Lower lobe of right lung (tissue), 2 donors: ENCODE data around the gene MLKL. TPM values are rescaled to one million over a fixed set of nuclear protein-coding genes. Genes with fewer than 3 reads are reported as not detected.
A peak's percentile ranks its signal among the peaks of the same experiment; 100 is the strongest.

ENCODE experiments used
- ATAC-seq, 2 donors: fragments of 200-7000 bp; cut with Tn5 transposase; one replicate each; pipeline ENCODE4 v1.9.1; 2020 to 2022; ENCODE audit warnings: mild to moderate bottlenecking in 2 of 2, moderate library complexity in 2 of 2
- DNase-seq: peaks from one replicate; pipeline ENCODE4 v3.0.0-alpha.2; 2020
- H3K27ac ChIP-seq: fragments of 200-600 bp; one replicate; pipeline ENCODE4 v1.8.0; 2022
- H3K27me3 ChIP-seq: fragments of 200-600 bp; one replicate; pipeline ENCODE4 v1.8.0; 2022; ENCODE audit warnings: low read depth
- H3K36me3 ChIP-seq: fragments of 200-600 bp; one replicate; pipeline ENCODE4 v1.8.0; 2022; ENCODE audit warnings: mild to moderate bottlenecking
- H3K4me1 ChIP-seq: fragments of 200-600 bp; one replicate; pipeline ENCODE4 v1.8.0; 2022
- H3K4me3 ChIP-seq: fragments of 200-600 bp; one replicate; pipeline ENCODE4 v1.8.0; 2022; ENCODE audit warnings: mild to moderate bottlenecking
- H3K9me3 ChIP-seq: fragments of 200-600 bp; one replicate; pipeline ENCODE4 v1.8.0; 2022
- CTCF ChIP-seq: fragments of 200-600 bp; IDR thresholded peaks from one replicate; pipeline ENCODE4 v1.8.0; 2022; ENCODE audit warnings: antibody characterized with exemption, mild to moderate bottlenecking
- intact Hi-C: fragments of 100-400 bp; cut with DNase I; formaldehyde crosslinking; loops from one replicate; pipeline ENCODE4 v1.11.0; 2022
- total RNA-seq: library from RNA; stranded (reverse); fragmentation: NEBNext Ultra II Directional; extraction: Animal tissue kit (Norgen Biotek cat#: 25700); gene quantifications from one replicate; pipeline ENCODE4 v1.2.1, GENCODE V29; 2021
- donor health status: DM: no; HTN: yes; CAD: no; lungs with severe emphysema.

The MLKL gene
- total RNA-seq, 1 donor from 2014 or later: 36.7 TPM

GRCh38 chr16:74718140-74718539 is 17.5 kb upstream of the MLKL start:
- H3K36me3 ChIP-seq: no peaks in the 10 kb centered on the region
- intact Hi-C loops: no loop called here
- no peak overlapping the region for H3K4me3 ChIP-seq
- no peaks in the 10 kb centered on the region for H3K9me3 ChIP-seq
- no peak for TF ChIP-seq CTCF
- H3K27ac ChIP-seq: no peak overlapping the region
- H3K4me1 ChIP-seq: no peaks in the 10 kb centered on the region
- DNase-seq (no peak), ATAC-seq (no peak)
- no peaks in the 10 kb centered on the region for H3K27me3 ChIP-seq

GRCh38 chr16:74717367-74717766 is 16.7 kb upstream of the MLKL start:
- no peak for DNase-seq
- Histone ChIP-seq H3K4me1 (no peaks in the 10 kb centered on the region), H3K9me3 (no peaks in the 10 kb centered on the region), H3K4me3 (no peak overlapping the region), H3K27me3 (no peaks in the 10 kb centered on the region), H3K36me3 (no peaks in the 10 kb centered on the region), H3K27ac (no peak overlapping the region)
- intact Hi-C loops: no loop called here
- no peak for ATAC-seq
- no peak for TF ChIP-seq CTCF

GRCh38 chr16:74716355-74716754 is 15.7 kb upstream of the MLKL start:
- ATAC-seq (no peak), DNase-seq (no peak)

GRCh38 chr16:74713876-74714275 is 13.2 kb upstream of the MLKL start:
- DNase-seq (no peak), ATAC-seq (peak in 1 of 2 donors; percentile 7)
- no peaks in the 10 kb centered on the region for H3K9me3 ChIP-seq
- H3K4me3 ChIP-seq: no peak overlapping the region
- H3K27me3 ChIP-seq: no peaks in the 10 kb centered on the region
- TF ChIP-seq CTCF: no peak
- H3K27ac ChIP-seq: no peak overlapping the region
- H3K4me1 ChIP-seq: no peaks in the 10 kb centered on the region
- H3K36me3 ChIP-seq: no peaks in the 10 kb centered on the region
- intact Hi-C loops: no loop called here

More at GRCh38 chr16:74716355-74716754, 15.7 kb upstream of the MLKL start:
- no peaks in the 10 kb centered on the region for H3K4me1 ChIP-seq
- no peaks in the 10 kb centered on the region for H3K9me3 ChIP-seq
- intact Hi-C loops: no loop called here
- H3K27me3 ChIP-seq: no peaks in the 10 kb centered on the region
- no peak overlapping the region for H3K4me3 ChIP-seq
- no peak overlapping the region for H3K27ac ChIP-seq
- no peaks in the 10 kb centered on the region for H3K36me3 ChIP-seq
- TF ChIP-seq CTCF: no peak

- no peaks in the 10 kb centered on the region for H3K9me3 ChIP-seq
- no peaks in the 10 kb centered on the region for H3K27me3 ChIP-seq
- DNase-seq (no peak), ATAC-seq (no peak)
- no peaks in the 10 kb centered on the region for H3K4me1 ChIP-seq
- intact Hi-C loops: no loop called here
- H3K36me3 ChIP-seq: no peaks in the 10 kb centered on the region
- no peak overlapping the region for H3K4me3 ChIP-seq
- H3K27ac ChIP-seq: no peak overlapping the region
- no peak for TF ChIP-seq CTCF
These were observed 12.7 kb upstream of the MLKL start for GRCh38 chr16:74713325-74713724.

GRCh38 chr16:74711938-74712337 is 11.3 kb upstream of the MLKL start:
- H3K36me3 ChIP-seq: no peaks in the 10 kb centered on the region
- TF ChIP-seq CTCF: no peak
- intact Hi-C loops: no loop called here
- no peak for ATAC-seq
- DNase-seq: no peak
- H3K27ac ChIP-seq: no peak overlapping the region
- H3K27me3 ChIP-seq: no peaks in the 10 kb centered on the region
- no peaks in the 10 kb centered on the region for H3K9me3 ChIP-seq
- no peak overlapping the region for H3K4me3 ChIP-seq
- H3K4me1 ChIP-seq: no peaks in the 10 kb centered on the region
